Measurements from ENCODE around the gene ZNF541.

The ZNF541 gene, protein sequence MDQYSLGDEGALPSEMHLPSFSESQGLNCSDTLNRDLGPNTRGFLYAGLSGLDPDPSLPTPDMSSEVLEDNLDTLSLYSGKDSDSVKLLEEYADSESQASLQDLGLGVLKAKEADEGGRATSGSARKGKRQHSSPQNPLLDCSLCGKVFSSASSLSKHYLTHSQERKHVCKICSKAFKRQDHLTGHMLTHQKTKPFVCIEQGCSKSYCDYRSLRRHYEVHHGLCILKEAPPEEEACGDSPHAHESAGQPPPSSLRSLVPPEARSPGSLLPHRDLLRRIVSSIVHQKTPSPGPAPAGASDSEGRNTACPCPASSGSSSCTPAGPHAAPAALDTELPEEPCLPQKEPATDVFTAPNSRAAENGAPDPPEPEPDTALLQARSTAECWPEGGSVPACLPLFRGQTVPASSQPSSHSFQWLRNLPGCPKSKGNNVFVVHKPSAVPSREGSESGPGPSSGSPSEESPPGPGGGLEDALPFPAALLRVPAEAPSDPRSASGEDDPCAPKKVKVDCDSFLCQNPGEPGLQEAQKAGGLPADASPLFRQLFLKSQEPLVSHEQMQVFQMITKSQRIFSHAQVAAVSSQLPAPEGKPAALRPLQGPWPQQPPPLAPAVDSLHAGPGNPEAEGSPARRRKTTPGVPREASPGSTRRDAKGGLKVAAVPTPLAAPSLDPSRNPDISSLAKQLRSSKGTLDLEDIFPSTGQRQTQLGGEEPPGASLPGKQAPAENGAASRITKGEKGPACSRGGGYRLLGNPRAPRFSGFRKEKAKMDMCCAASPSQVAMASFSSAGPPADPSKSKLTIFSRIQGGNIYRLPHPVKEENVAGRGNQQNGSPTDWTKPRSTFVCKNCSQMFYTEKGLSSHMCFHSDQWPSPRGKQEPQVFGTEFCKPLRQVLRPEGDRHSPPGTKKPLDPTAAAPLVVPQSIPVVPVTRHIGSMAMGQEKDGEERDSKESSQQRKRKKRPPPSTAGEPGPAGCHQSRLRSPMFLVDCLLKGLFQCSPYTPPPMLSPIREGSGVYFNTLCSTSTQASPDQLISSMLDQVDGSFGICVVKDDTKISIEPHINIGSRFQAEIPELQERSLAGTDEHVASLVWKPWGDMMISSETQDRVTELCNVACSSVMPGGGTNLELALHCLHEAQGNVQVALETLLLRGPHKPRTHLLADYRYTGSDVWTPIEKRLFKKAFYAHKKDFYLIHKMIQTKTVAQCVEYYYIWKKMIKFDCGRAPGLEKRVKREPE (N-terminal part only)

DNA sequence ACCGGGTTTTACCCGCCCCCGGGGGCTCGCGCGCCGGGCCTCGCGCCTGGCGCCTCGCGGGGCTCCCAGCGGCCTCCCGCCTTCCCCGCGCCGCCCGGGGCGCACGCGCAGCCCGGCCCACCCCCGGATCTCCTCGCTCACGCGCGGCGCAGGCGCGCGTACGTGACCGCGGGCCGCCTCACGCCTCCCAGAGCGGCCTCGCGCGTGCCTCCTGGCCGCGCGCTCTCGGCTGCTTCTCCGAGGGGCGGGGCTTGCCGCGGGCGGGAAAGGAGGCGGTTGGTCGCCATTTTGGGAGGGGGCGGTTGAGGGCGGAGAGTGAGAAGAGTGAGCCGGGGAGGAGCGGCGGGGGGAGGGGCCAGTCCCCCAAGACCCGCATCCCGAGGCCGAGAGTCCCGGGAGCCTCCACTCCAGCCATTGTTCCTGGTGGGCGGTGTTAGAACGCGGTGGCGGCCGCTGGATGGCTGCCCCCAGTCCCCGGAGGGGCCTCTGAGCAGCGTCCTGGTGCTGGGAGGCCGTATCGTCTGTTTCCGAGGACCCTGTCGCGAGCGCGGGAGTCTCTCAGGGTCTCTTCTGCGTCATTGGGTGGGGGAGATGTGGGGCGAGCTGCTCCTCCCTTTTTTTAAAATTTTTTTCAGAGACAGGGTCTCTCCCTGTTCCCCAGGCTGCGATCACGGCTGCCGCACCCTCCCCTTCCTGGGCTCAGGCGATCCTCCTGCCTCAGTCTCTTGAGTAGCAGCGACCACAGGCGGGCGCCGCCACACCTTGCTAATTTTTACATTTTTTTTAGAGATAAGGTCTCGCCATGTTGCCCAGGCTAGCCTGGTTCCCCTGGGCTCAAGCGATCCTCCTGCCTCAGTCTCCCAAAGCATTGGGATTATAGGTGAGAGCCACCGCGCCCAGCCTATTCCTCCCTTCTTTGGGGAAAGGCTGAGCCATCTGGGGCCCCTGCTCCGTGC, at the start of gene ZNF541:
Gene ZNF541, minus strand, starts transcription at position 78 of the 956 bp plus-strand sequence. CDS start 17,292 bp downstream, outside the sequence.
- peak; percentile 90 to 92 for DNase-seq

DNA sequence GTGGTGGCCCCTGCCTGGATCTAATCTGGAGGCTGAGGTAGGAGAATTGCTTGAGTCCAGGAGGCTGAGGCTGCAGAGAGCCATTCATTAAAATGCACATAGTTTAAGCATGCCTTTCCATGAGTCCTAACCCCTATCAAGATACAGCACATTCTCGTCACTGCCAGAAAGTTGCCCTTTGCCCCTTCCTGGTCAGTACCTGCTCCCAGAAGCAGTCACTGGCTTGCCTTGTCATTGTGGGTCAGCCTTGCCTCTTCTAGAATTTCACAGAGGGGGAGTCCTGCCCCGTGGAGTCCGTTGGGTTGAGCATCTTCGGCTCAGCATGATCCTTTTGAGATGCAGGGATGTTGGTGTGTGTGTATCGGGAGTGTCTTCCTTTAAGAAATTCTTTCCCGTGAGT, 46.8 kb upstream of the ZNF541 start:
- no peak for DNase-seq

DNA sequence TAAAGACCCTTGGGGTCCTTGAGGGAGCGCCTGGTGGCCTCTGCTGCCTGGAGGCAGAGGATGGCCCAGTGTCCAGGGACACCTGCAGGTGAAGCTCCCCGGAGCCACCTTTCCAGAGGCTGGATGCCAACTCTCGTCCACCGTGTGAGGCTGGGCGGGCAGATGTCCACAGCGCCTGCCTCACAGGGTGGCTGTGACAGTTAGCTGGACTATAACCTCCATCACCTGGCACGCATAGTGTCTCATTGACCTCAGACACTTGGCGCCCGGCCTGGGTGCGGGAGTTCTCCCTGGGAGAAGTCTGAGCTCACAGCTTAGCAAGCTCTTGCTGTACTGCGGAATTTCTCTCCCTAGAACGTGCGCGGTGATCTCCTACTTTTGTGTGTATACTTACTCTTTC, 45.8 kb upstream of the ZNF541 start:
- no peak for DNase-seq

DNA sequence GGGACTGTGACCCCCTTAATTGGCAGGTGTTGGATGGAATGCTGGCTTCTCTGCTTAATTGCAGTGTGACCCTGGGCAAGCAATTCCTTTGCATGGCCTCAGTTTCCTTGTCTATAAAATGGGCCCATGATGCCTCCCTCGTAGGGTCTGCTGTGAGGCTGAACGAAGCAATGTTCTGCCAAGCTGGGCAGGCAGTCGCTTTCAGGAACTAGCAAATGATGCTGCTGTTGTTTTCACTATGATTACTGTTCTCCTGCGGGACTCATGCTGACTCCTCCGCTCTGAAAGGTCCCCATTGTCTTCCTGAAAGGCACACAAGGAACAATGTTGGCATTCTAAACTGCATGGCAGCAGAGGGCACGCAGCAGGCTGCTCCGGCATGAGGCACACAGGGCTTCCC, 42.8 kb upstream of the ZNF541 start:
- DNase-seq, result no peak

DNA sequence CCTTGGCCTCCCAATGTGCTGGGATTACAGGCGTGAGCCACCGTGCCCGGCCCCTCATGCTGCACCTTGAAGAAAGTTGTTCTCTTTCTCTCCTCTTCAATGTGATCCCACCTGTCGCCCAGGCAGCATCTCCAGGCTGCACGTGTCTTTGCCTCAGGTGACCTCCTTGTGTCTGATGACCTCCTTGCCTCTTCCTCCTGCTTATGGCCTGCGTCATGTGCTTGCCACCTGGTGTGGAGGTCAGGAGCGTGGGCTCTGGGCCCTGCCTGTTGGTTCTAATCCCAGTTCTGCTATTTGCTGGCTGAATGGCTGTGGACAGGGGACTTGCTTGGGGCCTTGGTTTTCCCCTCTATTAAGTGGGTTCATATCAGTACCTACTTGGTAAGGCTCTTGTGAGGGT, 42.3 kb upstream of the ZNF541 start:
- no peak for DNase-seq

DNA sequence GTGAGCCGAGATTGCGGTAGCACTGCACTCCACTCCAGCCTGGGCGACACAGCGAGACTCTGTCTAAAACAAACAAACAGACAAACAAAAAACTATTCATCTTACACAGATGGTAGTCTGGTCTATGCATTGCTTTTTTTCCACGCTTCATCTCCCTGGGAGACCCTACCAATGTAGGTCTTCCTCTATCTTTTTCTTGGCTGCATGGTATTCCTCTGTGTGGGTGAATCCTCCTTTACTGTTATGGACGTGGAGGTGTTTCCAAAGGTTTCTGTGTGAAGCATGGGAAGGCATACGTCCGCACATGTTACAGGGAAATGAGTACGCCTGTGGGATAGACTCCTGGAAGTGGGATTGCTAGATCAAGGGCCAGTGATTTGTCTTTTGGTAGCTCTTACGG, 41.6 kb upstream of the ZNF541 start:
- DNase-seq, result no peak

DNA sequence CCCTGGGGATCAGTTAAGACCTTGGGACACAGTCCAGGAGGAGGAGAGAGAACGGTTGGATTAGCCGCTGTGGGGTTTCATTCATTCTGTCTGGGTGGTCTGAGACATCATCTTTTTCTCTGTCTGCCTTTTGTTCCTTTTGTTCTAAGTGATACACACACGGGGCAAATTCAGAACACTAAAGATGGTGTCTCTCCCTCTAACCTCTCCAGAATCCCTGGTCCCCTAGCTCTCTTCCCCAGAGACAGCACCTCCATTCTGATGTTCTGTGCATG, 41.0 kb upstream of the ZNF541 start:
- no peak for DNase-seq

DNA sequence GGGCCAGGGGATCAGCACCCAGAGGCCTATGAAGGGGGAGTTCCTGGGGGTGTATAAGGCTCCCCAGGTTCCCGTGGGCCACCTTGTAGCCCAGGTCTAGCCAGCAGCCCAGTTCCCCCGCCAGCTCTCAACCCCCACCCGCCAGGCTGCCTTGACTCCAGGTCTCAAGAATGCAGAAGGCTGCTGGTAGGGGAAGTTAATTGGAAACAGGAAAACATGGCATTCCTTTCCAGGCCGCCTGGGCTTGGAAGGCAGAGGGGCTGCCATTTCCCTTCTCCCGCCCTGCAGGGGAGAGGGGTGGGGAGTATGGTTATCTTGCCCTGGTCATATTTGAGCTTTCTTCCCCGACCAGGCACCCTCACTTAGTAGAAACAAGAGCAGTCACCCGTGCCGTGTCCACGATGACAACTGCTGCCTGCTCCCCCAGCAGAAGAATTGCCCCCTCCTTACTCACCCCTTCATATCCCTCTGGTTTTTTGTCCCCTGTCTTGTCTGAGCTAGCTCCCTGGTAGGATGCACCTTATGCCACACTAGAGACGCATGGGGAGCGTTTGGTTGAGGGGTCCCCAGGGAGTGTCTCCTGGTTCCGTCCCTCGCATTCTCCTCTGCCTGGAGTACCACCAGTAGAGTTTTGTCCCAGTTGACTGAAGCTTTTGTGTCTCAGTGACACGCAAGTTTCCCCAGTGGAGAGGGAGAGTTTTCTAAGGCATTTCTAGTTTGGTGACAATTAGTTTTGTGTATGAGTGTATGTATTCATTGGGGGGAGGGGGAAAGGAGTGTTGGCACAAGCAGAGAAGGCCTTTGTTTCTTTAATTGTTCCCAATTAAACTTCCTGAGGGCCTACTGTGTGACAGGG, 40.4 kb upstream of the ZNF541 start:
- no peak for DNase-seq

DNA sequence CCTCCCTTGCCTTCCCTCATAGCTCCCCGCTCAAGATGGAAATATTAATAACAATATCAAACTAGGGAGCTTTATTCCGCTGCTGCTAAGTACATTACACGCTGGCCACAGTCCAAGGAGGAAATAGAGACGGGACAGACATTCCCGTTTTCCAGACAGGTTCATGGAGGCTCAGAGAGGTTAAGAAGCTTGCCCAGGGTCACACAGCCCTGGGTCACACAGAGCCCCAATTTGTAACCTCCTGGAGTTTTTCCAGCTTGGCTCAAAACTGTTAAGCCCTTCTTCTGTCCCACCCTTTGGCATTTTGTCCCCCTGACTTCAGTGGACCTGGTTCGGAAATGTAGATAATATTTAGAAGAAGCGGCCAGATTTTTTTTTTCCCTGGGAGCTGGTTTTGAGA, 38.0 kb upstream of the ZNF541 start:
- no peak for DNase-seq

DNA sequence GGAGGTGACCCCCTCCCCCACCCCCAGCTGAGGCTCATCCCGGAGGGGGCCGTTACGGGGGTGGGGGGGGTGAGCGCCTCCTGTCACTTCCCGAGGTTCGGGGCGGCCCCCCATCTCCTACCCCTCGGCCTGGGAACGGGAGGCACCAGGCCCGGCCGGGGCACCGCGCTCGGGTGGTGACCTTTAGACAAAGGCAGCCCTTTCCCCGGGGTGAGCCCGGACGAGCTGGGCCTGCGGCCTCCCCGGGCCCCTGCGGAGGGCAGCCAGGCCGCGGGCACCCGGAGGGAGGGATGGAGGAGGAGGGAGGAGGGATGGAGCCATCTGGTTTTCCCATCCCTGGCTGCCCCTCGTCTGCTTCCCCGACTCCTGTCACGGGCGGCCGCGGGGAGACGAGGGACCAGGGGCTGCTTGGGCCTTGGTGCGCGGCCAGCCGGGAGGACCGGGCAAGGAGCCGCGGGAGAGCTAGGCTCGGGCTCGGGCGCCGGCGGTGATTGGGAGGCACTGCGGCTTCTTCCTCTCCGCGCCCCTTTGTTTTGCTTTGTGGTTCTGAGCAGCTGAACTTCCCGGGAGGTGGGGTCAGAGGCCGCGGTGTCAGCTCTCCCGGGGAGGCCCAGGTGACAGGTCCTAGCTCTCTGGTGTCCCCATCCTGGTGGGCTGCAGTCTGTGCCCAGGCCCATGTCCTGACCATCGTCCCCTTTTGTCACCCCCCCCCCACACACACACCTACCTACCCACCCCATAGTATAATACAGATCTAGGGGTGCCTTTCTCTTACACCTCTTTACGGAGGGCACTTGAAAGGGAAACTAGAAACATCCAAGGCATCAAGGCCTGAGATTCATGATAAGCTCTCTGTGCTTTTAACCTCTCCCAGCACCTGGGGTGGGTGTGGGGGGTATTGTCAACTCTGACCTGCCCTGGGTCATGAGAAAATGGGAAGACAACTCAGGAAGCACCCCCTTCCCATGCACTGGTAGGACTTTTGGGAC, 37.3 kb upstream of the ZNF541 start:
- peak; percentile 43 to 49 for DNase-seq

DNA sequence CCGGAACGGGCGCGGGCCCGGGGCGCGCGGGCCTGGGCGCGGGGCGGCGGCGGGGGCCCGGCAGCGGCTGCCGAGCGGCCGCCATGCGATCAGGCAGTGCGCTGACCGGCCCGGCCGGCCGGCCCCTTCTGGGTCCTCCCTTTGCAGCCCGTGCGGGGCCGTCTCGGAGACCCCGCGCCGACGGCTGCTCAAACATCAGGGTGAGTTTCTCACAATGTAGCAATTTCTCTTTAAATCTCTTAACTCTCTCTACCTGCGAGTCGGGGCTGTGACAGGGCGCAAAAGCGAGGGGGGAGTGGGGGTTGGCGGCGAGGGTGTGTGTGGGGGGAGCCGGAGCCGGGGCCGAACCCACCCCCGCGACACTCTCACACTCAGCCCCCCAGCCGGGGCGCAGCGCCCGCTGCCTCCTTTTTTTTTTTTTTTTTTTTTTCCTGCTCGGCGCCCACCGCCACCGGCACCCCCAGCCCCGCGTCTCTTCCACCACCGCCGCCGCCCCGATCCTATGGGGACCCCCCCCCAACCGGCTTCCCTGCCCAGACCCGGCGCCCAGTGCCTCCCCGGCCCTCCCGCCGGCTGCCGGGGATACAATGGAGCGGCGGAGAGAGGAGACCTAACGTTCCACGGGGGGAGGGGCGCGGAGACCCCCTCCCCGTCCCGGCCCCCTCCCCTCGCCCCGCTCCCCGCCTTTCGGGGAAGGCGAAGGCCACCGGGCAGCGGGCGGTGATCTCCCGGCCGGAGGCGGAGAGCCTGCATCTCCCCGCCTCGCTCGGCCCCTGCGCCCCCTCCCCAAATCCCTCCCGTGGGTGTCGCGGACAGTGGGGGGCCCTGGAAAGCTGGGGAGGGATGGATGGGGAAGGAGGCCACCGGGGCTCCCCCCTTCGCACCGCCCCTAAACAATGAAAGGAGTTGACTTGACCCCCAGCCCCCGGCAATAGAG, 36.3 kb upstream of the ZNF541 start, which contains the start of gene BICRA:
Gene BICRA, plus strand, starts transcription at position 166 of the 937 bp plus-strand sequence. CDS start 64,441 bp downstream, outside the sequence.
- DNase-seq, result peak; percentile 72 to 74

DNA sequence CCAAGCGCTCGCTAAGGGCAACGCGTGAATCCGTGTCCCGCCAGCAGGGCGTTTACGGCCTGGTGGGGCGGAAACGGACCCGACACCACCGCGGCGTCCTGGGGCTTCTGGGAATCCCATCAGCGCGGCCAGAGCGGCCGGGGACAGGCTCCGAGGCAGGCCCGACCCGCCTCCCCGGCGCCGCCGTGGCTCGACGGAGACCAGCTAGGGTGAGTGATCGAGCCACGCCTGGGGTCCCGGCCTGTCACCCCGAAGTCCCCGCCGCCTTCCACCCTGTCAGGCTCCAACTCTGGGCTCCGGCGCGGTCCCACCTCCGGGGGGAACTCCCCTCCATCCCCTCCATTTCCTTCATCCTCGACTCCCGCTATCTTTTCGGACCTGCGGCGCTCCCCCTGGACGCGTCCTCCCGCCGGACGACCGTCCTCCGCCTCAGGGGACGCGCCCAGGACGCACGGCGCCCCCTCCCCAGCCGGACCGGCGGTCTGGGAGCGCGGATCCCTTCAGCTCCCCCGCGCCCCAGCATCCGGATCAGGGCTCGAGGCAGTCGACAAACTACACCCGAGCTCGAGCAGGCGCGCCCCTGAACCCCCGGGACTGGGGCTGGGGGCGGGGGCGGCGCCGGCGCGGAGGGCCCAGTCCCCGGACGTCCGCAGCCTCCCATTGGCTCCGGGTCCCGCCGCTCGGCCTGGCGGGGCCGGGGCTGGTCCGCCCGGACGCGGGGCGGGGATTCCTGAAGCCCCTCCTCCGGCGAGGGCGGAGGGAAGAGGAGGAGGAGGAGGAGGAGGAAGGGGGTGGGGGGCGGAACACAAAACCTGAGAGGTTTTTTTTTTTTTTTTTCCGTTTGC, 35.3 kb upstream of the ZNF541 start:
- peak; percentile 92 to 96 for DNase-seq

DNA sequence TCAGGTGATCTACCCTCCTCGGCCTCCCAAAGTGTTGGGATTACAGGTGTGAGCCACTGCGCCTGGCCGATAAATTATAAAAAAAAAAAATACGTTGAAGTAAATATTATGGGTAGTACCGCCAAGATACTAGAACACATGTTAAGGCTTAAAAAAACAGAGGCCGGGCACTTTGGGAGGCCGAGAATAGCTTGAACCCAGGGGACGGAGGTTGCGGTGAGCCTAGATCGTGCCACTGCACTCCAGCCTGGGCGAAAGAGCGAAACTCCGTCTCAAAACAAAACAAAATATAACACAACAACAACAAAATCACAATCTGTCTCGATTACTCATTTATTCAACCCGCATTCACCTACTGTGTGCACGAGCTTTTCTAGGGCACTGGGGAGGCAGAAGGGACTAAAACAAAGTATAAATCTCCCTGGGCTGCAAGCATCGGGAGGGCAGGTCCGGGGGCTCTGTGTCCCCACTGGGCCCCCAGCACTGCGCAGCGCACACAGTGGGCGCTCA, 34.7 kb upstream of the ZNF541 start:
- no peak for DNase-seq

DNA sequence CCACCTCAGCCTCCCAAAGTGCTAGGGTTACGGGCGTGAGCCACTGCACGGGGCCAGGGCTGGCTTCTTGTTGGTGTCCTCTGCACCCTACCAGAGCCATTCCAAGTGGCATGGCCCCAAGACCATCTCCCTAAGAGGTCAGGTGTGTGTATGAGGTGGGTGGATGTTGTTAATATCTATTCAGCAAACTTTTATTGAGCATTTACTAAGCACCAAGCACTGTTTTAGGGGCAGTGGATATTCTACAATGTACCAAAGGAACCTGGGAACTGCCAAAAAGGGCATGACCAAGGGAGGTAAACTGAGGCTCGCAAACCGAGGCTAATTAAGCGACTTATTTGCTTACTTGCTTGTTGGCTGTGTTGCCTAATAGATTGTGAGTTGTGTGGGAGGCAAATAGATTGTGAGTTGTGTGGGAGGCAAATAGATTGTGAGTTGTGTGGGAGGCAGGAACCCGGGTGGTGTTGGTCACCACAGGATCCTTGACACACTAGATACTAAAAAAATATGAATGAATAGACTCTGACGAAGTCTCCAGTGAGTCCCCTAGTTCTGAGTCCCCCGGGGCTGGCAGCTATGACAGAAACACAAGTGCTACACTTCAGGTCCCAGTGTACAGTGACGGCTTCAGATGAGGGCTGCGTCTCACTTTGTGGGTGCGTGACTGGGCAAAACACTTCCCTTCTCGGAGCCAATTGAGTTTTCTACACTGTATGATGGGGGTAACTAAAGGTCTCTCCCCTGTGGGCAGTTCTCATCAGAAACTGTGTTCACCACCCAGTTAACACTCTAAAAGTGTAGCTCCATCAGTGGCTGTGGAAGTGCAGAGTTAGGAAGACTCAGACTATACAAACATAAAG, 31.0 kb upstream of the ZNF541 start:
- DNase-seq, result peak in 1 of 2 donors; percentile 15

DNA sequence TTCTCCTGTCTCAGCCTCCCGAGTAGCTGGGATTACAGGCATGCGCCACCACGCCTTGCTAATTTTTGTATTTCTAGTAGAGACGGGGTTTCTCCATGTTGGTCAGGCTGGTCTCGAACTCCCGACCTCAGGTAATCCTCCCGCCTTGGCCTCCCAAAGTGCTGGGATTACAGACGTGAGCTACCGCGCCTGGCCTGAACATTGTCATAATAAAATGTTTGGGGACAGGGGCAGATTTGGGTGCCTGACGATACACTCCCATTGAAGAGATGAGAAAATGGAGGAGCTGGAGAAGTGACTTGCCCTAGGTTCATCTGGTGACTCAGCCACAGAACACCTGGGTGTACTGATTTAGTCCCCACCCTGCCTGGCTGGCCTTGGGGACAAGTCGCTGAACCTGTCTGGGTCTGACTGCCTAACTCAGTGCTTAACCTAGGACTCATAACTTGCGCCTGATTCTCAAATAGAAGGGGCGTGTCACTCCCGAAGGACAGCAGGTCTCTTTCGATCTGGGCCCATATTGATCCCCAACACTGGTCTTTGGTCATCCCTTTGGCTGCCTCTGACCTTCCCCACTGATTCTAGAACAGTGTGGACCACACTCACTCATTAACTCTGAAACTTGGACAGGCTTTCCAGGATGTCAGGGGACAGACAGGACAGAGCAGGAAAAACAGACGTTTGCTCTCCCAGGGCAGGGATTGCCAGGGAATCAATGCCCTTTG, 28.4 kb upstream of the ZNF541 start:
- no peak for DNase-seq

All from activated CD4-positive, alpha-beta T cell treated with anti-CD3 and anti-CD28 coated beads for 4 hours (primary cell).